Astrocyte (in vitro differentiated cells and primary cell): ENCODE measurements around the gene OPA1.
A peak's percentile ranks its signal among the peaks of the same experiment; 100 is the strongest.

Experiments used
- EZH2 ChIP-seq: IDR thresholded peaks from 2 replicates; pipeline ENCODE4 v1.6.1; 2012; ENCODE audit warnings: mild to moderate bottlenecking, low read length, inconsistent platforms; ENCODE audit not compliant: insufficient read depth
- TF ChIP-seq, protein P1 (sequence below): IDR thresholded peaks from 2 replicates; pipeline ENCODE4 v1.5.1; 2011; ENCODE audit warnings: low read depth, mild to moderate bottlenecking, inconsistent platforms, low read length, moderate library complexity; ENCODE audit not compliant: insufficient read depth

DNA sequence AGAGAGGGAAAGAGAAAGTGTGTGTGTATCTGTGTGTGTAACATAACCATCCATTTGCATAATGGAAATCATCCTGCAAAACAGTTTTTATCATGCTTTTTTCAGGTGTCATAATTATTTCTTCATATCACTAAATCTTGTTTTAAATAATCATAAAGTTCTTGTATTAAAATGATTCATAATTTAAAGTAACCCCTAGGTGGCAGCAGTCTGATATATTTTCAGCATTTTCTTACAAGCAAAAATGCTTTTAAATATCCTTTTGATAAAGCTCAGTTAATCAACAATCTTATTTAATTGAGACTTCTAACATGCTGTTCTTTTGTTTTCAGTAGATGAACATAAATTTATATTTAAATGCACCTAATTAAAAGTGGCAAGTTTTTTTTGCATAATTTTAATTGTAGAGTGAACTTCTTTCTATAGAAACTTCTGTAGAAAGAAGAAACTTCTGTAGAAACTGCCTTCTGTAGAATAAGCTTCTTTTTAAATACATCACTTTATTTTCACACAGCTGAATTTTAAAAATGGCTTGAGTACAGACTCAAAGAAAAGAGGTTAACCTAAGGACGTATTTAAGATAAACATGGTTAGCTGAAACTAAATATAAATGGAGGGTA lies 72.5 kb downstream of the OPA1 start:
- TF ChIP-seq, protein P1, sequence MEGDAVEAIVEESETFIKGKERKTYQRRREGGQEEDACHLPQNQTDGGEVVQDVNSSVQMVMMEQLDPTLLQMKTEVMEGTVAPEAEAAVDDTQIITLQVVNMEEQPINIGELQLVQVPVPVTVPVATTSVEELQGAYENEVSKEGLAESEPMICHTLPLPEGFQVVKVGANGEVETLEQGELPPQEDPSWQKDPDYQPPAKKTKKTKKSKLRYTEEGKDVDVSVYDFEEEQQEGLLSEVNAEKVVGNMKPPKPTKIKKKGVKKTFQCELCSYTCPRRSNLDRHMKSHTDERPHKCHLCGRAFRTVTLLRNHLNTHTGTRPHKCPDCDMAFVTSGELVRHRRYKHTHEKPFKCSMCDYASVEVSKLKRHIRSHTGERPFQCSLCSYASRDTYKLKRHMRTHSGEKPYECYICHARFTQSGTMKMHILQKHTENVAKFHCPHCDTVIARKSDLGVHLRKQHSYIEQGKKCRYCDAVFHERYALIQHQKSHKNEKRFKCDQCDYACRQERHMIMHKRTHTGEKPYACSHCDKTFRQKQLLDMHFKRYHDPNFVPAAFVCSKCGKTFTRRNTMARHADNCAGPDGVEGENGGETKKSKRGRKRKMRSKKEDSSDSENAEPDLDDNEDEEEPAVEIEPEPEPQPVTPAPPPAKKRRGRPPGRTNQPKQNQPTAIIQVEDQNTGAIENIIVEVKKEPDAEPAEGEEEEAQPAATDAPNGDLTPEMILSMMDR: peak; percentile 38
- no peak for TF ChIP-seq EZH2
